ENCODE data around the gene TP53I11.

The TP53I11 gene

DNA sequence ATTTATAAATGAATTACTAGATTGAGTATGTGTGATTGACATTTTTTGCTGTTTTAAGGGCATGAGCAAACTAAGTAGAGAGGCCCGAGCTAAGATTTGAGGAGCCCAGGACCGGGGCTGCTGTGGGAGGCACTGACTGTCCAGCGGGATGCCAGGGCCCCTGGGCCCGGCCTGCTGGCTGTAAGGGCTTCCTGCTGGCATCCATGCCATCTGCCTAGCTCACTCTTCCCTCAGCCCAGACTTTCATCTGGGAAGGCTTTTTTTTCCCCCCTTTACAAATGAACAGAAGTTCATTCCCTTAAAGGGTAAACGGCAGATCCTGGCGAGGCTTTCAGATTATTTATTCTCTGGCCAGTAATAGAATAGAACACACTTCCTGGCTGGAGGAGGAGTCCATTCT is 16.0 kb upstream of the TP53I11 start:
- no peak for ATAC-seq (ENCODE audit: low read depth)
- TF ChIP-seq, protein P1, sequence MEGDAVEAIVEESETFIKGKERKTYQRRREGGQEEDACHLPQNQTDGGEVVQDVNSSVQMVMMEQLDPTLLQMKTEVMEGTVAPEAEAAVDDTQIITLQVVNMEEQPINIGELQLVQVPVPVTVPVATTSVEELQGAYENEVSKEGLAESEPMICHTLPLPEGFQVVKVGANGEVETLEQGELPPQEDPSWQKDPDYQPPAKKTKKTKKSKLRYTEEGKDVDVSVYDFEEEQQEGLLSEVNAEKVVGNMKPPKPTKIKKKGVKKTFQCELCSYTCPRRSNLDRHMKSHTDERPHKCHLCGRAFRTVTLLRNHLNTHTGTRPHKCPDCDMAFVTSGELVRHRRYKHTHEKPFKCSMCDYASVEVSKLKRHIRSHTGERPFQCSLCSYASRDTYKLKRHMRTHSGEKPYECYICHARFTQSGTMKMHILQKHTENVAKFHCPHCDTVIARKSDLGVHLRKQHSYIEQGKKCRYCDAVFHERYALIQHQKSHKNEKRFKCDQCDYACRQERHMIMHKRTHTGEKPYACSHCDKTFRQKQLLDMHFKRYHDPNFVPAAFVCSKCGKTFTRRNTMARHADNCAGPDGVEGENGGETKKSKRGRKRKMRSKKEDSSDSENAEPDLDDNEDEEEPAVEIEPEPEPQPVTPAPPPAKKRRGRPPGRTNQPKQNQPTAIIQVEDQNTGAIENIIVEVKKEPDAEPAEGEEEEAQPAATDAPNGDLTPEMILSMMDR (IDR thresholded peaks at IDR 0.05; ENCODE audit: poor library complexity, severe bottlenecking), result no peak
- no peak for DNase-seq (ENCODE audit: low spot score)

DNA sequence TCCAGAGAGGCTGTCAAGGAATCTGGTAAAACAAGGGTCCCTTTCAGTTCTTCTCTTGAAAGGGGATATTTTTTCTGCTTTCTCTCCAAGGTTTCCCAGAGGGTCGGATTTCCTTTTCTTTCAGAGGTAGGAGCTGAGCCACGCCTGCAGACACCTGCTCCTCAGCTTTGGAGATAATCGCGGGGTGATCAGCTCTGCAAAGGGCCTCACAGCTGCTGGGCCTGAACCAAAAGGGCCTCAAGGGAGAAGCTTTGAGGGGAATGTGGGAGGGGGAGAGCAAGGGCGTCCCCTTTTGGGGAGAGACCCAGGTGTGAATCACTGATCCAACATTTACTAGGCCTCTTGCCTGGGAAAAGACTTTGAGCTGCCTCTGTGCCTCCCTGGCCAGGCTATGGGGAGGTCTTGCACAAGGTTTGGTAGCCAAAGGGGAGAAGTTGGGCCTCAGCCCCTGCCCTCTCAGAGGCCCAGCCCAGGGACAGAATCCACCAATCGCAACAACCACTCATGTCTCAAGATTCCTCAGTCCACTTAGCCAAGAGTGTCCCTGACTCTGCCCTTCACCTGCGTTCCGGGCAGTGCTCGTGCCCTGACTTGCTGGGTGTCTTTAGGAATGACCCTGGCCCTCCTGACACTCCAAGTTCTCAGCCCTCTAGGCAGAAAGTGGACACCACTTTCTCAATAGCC is 14.0 kb upstream of the TP53I11 start:
- TF ChIP-seq, protein P1 (IDR thresholded peaks at IDR 0.05; ENCODE audit: poor library complexity, severe bottlenecking), result no peak
- no peaks in the 10 kb centered on the region for H3K27me3 ChIP-seq (ENCODE audit: insufficient read depth, poor library complexity, severe bottlenecking)
- peak; percentile 61 for ATAC-seq (ENCODE audit: low read depth)
- H3K36me3 ChIP-seq (ENCODE audit: low read depth), result no peaks in the 10 kb centered on the region
- no peak overlapping the region for H3K27ac ChIP-seq (ENCODE audit: poor library complexity, severe bottlenecking)
- DNase-seq (ENCODE audit: low spot score), result no peak
- H3K4me3 ChIP-seq (ENCODE audit: severe bottlenecking), result no peak overlapping the region
- peaks cover 8% of the 10 kb centered on the region for H3K4me1 ChIP-seq (ENCODE audit: insufficient read depth, poor library complexity, severe bottlenecking)
- H3K9me3 ChIP-seq (ENCODE audit: severe bottlenecking), result no peaks in the 10 kb centered on the region

More for the DNA sequence above, 16.0 kb upstream of the TP53I11 start:
- Histone ChIP-seq H3K27ac (ENCODE audit: poor library complexity, severe bottlenecking) (no peak overlapping the region), H3K27me3 (ENCODE audit: insufficient read depth, poor library complexity, severe bottlenecking) (no peaks in the 10 kb centered on the region), H3K9me3 (ENCODE audit: severe bottlenecking) (no peaks in the 10 kb centered on the region), H3K36me3 (ENCODE audit: low read depth) (no peaks in the 10 kb centered on the region), H3K4me1 (ENCODE audit: insufficient read depth, poor library complexity, severe bottlenecking) (peaks cover 8% of the 10 kb centered on the region), H3K4me3 (ENCODE audit: severe bottlenecking) (no peak overlapping the region)

DNA sequence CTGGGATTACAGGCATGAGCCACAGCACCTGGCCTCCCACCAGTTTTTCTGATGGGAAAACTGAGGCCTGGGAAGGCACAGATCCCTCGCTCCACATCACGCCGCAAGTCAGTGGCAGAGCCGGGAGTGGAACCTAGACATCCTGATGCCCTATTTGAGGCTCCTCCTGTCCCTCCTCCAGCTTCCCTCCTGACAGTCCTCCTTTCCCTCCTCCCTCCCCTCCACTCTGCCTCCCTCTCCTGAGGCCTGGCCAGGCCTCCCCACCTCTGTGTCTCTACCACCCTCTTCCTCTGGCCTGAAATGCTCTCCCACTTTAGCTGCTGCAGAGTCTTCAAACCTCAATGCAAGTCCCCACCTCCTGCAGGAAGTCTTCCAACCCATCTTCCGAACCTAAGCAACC is 13.3 kb upstream of the TP53I11 start:
- no peaks in the 10 kb centered on the region for H3K9me3 ChIP-seq (ENCODE audit: severe bottlenecking)
- no peak for ATAC-seq (ENCODE audit: low read depth)
- no peak overlapping the region for H3K27ac ChIP-seq (ENCODE audit: poor library complexity, severe bottlenecking)
- no peak for DNase-seq (ENCODE audit: low spot score)
- TF ChIP-seq, protein P1 (IDR thresholded peaks at IDR 0.05; ENCODE audit: poor library complexity, severe bottlenecking), result no peak
- H3K27me3 ChIP-seq (ENCODE audit: insufficient read depth, poor library complexity, severe bottlenecking), result no peaks in the 10 kb centered on the region
- H3K4me3 ChIP-seq (ENCODE audit: severe bottlenecking), result no peak overlapping the region
- peaks cover 8% of the 10 kb centered on the region for H3K4me1 ChIP-seq (ENCODE audit: insufficient read depth, poor library complexity, severe bottlenecking)
- no peaks in the 10 kb centered on the region for H3K36me3 ChIP-seq (ENCODE audit: low read depth)

DNA sequence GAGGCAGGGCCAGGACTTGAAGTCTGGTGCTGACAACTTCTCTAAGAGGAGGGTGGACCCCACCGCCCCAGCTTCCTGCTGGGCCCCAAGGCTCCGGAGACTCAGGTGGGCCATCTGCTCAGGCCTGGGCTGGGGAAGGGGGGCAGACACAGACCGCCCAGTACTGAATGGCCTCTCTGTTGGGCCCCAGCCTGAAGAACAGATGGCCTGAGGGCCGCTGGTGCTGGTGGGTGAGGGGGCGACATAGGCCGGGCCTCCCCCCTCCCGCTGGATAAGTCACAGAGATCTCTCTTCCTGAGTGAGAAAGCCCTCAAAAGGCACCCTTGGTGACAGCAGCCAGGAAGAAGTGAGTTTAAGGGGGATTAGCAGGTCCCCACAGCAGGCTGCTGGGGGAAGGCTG is 12.5 kb upstream of the TP53I11 start:
- TF ChIP-seq, protein P1 (IDR thresholded peaks at IDR 0.05; ENCODE audit: poor library complexity, severe bottlenecking), result no peak
- H3K27me3 ChIP-seq (ENCODE audit: insufficient read depth, poor library complexity, severe bottlenecking), result no peaks in the 10 kb centered on the region
- no peak overlapping the region for H3K27ac ChIP-seq (ENCODE audit: poor library complexity, severe bottlenecking)
- H3K4me3 ChIP-seq (ENCODE audit: severe bottlenecking), result no peak overlapping the region
- DNase-seq (ENCODE audit: low spot score), result no peak
- H3K4me1 ChIP-seq (ENCODE audit: insufficient read depth, poor library complexity, severe bottlenecking), result peaks cover 4% of the 10 kb centered on the region
- no peaks in the 10 kb centered on the region for H3K36me3 ChIP-seq (ENCODE audit: low read depth)
- ATAC-seq (ENCODE audit: low read depth), result no peak
- no peaks in the 10 kb centered on the region for H3K9me3 ChIP-seq (ENCODE audit: severe bottlenecking)

DNA sequence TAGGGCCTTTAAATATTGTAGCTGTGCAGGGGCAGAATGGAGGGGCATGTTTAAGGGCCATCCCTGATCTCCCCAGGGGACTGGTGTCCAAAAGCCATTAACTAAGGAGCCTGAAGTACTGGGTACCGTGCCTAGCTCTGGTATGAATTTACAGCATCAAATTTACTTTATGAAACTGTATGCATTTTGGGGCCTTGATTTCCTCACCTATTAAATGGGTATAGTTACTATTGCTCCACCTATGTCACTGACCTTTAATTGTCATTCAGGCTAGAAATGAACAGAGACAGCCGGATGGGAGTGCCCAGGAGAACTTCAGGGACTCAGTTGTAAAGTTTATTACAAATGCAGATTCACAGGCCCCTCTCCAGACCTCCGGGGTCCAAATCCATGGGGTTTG is 11.8 kb upstream of the TP53I11 start:
- DNase-seq (ENCODE audit: low spot score) (no peak), ATAC-seq (ENCODE audit: low read depth) (no peak)
- TF ChIP-seq, protein P1 (IDR thresholded peaks at IDR 0.05; ENCODE audit: poor library complexity, severe bottlenecking), result no peak
- no peaks in the 10 kb centered on the region for H3K9me3 ChIP-seq (ENCODE audit: severe bottlenecking)
- no peaks in the 10 kb centered on the region for H3K27me3 ChIP-seq (ENCODE audit: insufficient read depth, poor library complexity, severe bottlenecking)
- no peak overlapping the region for H3K27ac ChIP-seq (ENCODE audit: poor library complexity, severe bottlenecking)
- H3K4me3 ChIP-seq (ENCODE audit: severe bottlenecking), result no peak overlapping the region
- no peaks in the 10 kb centered on the region for H3K36me3 ChIP-seq (ENCODE audit: low read depth)
- no peaks in the 10 kb centered on the region for H3K4me1 ChIP-seq (ENCODE audit: insufficient read depth, poor library complexity, severe bottlenecking)

Measured in RWPE2 (cell line).